Omental fat pad (tissue), 4 donors: ENCODE data around the gene NLGN3. TPM values are rescaled to one million over a fixed set of nuclear protein-coding genes. Genes with fewer than 3 reads are reported as not detected.

Experiments used
- ATAC-seq: fragments of 150-250 bp; one replicate; pipeline ENCODE4 v1.9.1; 2016; ENCODE audit warnings: mild to moderate bottlenecking, moderate library complexity; ENCODE audit not compliant: low FRiP score
- DNase-seq: peaks from one replicate; pipeline ENCODE4 v3.0.0-alpha.2; 2019; ENCODE audit warnings: low spot score
- CTCF ChIP-seq, 3 donors: fragments of 450-650 bp; IDR thresholded peaks; one replicate each; pipeline ENCODE4 v1.5.1; 2016 to 2017; ENCODE audit warnings: antibody characterized with exemption in 3 of 3, mild to moderate bottlenecking in 3 of 3, moderate library complexity in 2 of 3
- total RNA-seq, 4 donors: library from RNA; depleted of rRNA; stranded (reverse); fragments of >200 nt; gene quantifications; one replicate each; pipeline ENCODE4 v1.1.0, GENCODE V29; 2016

The NLGN3 gene
- total RNA-seq, 4 donors from 2014 or later, result 0.25 to 1.7 (median 0.87) TPM

- no peak for TF ChIP-seq CTCF (IDR thresholded peaks at IDR 0.05)
- DNase-seq, result peak; percentile 31
- no peak for ATAC-seq
These were observed 1.1 kb upstream of the NLGN3 start for GRCh38 chrX:71143508-71143907.

GRCh38 chrX:71147496-71148277 lies 3.0 kb downstream of the NLGN3 start:
- DNase-seq, result no peak
- TF ChIP-seq CTCF (IDR thresholded peaks at IDR 0.05), result no peak
- ATAC-seq, result no peak

- TF ChIP-seq CTCF (IDR thresholded peaks at IDR 0.05), result no peak
- ATAC-seq (no peak), DNase-seq (no peak)
These were observed 3.6 kb downstream of the NLGN3 start for GRCh38 chrX:71148278-71148663.

- no peak for TF ChIP-seq CTCF (IDR thresholded peaks at IDR 0.05)
- ATAC-seq (no peak), DNase-seq (no peak)
These were observed 6.7 kb downstream of the NLGN3 start for GRCh38 chrX:71151366-71151765.

- no peak for ATAC-seq
- no peak for TF ChIP-seq CTCF (IDR thresholded peaks at IDR 0.05)
- DNase-seq, result no peak
These were observed 9.6 kb downstream of the NLGN3 start for GRCh38 chrX:71154196-71154595.

GRCh38 chrX:71154641-71155040 lies 10.0 kb downstream of the NLGN3 start:
- ATAC-seq, result no peak
- DNase-seq, result no peak
- TF ChIP-seq CTCF (IDR thresholded peaks at IDR 0.05), result no peak

GRCh38 chrX:71158603-71159002 lies 14.0 kb downstream of the NLGN3 start:
- DNase-seq (no peak), ATAC-seq (no peak)
- no peak for TF ChIP-seq CTCF (IDR thresholded peaks at IDR 0.05)
